HG03469 (cell line): ENCODE measurements around the gene RPS6KA4.

Source experiments
- ATAC-seq: cut with Tn5 transposase; IDR thresholded peaks from one replicate; pipeline ENCODE4 v1.9.1; 2021; ENCODE audit warnings: mild to moderate bottlenecking, moderate library complexity, moderate number of reproducible peaks; ENCODE audit not compliant: unreplicated experiment

Gene RPS6KA4

DNA sequence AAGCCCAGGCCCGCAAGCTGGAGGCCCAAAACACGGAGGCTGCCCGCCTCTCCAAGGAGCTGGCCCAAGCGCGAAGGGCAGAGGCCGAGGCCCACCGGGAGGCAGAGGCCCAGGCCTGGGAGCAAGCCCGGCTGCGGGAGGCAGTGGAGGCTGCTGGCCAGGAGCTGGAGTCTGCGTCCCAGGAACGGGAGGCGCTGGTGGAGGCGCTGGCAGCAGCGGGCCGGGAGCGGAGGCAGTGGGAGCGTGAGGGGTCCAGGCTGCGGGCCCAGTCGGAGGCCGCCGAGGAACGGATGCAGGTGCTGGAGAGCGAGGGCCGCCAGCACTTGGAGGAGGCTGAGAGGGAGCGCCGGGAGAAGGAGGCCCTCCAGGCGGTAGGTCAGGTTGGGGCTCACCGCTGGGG lies 14.2 kb upstream of the RPS6KA4 start:
- no peak for ATAC-seq

DNA sequence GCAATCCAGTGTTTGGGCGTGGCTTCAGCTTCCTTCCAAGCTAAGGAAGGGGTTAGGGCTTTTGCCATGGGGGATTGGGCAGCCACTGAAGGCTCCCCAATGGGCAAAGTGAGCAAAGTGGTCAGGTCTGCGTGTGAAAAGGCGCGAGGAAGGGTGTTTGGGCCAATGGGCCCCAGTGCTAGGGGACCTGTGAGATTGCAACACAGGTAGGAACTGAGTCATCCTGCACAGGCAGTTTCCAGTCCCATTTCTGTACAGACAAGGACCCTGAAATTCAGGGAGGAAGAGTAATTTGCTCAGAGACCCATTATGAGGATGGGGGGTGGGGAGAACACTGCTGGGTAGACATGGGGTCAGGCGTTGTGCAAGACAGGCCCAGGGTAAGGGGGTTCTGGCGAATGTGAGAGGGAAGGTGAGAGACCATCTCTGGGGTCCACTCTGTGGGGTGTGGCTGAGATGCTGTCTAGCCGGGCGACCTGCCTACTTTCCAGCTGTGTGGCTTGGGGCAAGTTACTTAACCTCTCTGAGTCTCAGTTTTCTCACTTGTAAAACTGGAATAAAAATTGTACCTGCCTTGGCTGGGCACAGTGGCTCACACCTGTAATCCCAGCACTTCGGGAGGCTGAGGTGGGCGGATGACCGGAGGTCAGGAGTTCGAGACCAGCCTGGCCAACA lies 11.6 kb upstream of the RPS6KA4 start:
- ATAC-seq = no peak

DNA sequence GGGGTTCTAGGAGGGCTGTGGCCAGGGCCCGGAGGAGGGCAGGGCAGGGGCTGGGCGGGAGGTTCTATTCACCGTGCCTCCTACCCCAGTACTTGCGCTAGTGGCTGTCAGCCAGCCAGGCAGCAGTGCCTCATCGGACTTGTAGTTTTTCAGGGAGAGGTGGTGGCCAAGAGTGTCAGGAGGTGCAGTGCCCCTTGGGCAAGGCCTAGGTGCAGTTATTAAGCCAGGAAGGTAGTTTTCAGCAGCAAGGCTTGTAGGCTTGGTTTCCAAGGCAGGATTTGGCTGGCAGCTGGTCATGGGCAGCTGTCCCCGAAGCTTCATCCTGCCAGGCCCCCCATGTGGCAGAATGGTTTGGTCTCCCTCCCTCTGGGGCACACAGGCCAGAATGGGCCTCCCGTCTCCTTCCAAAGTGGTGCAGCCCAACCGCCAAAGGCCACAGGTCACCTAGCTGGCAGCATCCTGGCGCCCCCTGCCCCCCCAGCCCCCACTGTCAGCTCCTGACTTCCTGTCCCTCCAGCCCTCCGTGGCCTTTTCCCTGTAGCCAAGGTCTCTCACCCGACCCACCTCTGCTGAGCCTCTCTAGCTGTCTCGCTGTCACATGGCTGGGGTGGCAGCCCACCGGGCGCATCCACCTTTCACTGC lies 10.5 kb upstream of the RPS6KA4 start:
- ATAC-seq = no peak

DNA sequence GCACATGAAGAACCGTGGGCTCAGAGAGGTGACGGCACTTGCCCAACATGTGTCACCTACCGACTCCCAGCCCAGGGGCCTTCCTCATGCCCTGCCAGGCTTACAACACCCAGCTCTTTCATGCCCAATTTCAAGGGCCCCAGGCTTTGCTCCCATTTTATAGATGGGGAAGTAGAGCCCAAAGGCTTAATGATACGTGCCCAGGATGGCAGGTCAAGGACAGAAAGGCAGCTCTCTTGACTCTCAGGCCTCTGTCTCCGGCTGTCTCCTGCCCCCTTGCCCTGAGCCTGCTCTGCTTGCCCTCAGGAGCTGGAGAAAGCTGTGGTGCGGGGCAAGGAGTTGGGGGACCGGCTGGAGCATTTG lies 10.0 kb upstream of the RPS6KA4 start:
- no peak for ATAC-seq

DNA sequence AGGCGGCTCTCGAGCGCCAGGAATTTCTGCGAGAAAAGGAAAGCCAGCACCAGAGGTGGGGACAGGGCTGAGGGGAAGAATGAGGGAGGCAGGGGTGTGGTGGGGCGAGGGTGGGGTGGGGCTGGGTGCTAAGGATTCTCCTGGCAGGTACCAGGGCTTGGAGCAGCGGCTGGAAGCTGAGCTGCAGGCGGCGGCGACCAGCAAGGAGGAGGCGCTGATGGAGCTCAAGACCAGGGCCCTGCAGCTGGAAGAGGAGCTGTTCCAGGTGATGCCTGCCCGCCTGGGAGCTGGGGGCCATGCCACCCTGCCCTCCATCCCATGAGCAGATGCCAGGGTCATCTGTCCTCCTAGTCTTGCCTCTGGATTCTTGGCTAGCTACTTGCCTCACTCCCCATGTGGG lies 9.6 kb upstream of the RPS6KA4 start:
- ATAC-seq = no peak

DNA sequence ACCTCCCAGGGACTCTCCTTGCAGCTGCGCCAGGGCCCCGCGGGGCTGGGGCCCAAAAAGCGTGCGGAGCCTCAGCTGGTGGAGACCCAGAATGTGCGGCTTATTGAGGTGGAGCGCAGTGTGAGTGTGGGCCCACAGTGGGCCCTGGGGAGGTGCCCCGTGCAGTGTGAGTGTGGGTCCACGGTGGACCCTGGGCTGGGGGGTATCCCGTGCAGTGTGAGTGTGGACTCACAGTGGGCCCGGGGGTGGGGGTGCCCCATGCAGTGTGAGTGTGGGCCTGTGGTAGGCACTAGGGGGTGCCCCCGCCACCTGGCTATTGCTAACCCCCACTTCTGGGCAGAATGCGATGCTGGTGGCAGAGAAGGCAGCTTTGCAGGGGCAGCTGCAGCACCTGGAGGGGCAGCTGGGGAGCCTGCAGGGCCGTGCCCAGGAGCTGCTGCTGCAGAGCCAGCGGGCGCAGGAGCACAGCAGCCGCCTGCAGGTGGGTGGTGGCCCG lies 7.8 kb upstream of the RPS6KA4 start:
- ATAC-seq = no peak

DNA sequence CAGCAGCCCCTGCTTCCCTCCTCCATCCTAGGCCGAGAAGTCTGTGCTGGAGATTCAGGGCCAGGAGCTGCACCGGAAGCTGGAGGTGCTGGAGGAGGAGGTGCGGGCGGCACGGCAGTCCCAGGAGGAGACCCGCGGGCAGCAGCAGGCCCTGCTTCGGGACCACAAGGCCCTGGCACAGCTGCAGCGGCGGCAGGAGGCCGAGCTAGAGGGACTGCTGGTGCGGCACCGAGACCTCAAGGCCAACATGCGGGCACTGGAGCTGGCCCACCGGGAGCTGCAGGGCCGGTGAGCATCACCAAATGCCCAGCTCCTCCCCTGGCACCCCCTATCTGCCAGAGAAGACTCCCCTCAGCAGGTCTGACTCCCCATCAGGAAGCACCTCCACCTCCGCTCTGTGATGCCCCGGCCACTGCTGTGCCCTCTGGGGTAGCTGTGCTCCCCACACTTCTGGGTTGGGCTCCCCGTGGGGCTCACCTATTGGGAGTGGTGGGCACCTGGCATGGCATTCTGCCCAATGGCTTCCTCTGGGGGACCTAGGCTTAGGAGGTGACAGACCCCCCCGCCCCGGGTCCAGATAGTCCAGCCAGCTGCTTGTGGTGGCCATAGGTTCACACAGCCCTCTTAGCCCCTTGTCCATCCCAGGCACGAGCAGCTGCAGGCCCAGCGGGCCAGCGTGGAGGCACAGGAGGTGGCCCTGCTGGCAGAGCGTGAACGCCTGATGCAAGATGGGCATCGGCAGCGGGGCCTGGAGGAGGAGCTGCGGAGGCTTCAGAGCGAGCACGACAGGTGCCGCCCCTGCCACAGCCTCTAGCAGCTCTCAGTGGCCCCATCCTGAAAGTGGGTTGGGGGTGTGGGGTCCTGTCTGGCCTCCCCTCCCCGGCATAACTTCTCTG lies 6.6 kb upstream of the RPS6KA4 start:
- ATAC-seq = no peak

DNA sequence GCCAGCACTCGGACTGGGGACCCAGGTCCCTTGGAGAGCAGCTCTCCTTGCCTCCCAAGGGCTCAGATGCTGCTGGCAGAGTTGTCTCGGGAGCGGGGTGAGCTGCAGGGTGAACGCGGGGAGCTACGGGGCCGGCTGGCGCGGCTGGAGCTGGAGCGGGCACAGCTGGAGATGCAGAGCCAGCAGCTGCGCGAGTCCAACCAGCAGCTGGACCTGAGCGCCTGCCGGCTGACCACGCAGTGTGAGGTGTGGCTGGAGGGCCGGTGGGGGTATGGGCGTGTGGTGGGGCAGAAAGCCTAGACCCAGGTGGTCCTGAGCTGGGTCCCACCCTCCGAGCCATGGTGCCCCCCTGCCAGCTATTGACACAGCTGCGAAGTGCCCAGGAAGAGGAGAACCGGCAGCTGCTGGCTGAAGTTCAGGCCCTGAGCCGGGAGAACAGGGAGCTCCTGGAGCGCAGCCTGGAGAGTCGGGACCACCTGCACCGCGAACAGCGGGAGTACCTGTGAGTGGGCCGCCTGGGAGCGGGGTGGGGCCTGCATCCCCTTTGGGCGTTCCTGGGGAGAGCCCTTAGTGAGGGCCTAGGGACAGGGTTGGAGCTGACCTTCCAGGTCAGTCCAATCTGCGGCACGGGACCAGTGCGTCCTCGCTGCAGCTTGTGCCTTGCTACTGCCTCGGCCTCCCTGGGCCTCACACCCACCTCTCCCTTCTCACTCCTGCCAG lies 5.8 kb upstream of the RPS6KA4 start:
- ATAC-seq = no peak

DNA sequence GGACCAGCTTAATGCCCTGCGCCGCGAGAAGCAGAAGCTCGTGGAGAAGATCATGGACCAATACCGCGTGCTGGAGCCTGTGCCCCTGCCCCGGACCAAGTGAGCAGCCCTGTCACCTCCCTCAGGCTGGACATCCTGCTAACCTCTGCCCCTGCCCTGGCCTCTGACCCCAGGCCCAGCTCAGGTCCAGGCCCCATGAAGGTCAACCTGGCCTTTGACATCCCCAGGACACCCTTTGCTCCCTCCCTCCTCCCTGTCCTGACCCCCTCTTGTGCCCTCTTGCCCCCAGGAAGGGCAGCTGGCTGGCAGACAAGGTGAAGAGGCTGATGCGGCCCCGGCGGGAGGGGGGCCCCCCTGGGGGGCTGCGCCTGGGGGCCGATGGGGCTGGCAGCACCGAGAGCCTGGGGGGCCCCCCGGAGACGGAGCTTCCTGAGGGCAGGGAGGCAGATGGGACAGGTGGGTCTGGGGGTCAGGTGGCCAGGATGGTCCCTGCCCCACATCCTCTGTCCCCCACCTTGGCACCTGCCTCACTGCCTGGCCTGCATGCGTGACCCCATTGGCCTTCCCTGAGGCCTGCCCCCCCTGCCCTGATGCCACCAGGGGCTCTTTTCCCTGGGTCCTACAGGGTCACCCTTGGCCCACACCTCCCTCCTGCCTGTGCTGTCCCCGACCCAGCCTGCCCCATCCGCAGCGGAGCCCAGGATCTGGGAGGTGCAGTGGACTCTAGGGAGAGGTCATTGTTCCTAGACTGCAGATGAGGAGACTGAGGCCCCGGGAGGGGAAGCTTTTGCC lies 5.1 kb upstream of the RPS6KA4 start:
- ATAC-seq = no peak

DNA sequence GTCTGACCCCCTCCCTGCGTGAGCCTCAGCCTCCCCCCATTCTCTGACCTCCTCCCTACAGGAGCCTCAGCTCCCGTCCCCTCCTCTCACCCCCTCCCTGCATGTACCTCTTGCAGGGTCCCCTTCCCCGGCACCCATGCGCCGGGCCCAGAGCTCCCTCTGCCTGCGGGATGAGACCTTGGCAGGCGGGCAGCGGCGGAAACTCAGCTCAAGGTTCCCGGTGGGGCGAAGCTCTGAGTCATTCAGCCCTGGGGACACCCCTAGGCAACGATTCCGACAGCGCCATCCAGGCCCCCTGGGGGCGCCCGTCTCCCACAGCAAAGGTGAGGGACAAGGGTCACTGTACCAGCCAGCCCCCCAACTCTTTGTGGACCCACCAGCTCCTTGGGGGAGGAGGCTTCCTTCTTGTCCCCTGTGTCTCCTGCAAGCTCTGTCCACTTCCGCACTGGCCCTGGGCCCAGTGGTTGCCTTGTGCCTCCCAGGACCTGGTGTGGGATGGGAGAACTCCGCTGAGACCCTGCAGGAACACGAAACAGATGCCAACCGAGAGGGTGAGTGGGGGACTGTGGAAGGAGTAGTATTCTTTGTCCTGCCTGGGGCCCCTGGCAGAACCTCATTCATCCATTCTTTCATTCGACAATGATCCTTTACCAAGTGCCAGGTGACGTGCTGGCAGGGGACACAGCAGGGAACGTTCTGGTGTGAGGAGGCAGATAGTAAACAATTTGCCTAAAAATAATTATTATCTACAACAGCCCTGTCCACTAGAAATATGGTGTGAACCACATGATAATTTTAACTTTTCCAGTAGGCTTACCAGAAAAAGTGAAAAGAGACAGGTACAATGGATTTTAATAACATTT lies 3.7 kb upstream of the RPS6KA4 start:
- ATAC-seq = no peak

DNA sequence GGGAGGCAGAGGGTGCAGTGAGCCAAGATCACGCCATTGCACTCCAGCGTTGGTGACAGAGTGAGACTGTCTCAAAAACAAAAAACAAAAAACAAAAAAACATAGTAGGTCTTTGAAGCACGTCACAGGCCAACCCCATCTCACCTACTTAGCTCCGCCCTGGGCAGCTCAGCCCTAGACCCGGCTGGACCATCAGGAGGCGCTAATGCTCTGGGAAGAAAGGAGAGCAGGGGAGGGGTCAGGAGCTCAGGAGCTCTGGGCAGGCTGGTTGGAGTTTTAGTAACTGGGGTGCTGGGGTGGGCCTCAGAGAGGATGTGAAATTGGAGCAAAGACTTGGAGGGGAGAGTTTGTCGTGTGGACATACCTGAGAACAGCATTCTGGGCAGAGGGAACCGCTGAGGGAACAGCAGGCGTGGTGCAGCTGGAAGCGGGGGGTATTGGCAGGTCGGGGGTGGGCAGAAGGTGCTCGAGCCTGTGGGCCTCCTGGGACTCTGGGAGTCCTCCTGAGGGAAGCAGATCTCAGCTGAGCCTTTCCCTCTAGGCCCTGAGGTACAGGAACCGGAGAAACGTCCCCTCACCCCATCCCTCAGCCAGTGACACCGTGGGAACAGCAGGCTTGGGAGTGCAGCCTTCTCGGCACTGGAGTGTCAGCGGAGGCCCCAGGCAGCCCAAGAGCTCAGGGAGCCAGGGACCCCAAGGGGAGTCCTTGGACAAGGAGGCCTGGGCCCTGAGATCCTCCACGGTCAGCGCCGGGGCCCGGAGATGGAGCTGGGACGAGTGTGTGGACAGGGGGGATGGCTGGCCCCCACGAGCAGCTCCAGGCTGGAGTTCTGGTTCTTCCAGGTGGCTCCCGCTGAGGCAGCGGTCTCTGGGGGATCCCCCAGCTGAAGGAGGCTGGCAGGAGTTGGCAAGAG lies 2.2 kb upstream of the RPS6KA4 start:
- no peak for ATAC-seq

DNA sequence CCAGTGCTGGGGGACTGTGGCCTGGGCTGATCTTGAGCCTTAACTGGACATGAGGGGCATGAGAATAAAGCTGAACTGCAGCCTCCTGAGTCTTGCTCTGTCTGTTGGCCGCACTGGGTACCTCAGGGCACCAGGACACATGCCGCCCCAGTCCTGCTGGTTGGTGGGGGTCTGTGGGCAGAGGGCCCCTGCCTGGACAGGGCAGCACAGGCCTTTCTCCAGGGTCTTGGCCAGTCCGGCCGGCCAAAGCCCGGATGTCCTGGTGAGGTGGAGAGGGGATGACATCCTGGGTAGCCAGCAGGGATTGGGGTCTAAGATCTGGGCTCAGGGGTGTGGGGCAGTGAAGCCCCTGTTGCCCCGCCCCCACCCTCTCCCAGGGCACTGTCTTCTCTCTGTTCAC lies 1.5 kb upstream of the RPS6KA4 start:
- ATAC-seq = no peak

DNA sequence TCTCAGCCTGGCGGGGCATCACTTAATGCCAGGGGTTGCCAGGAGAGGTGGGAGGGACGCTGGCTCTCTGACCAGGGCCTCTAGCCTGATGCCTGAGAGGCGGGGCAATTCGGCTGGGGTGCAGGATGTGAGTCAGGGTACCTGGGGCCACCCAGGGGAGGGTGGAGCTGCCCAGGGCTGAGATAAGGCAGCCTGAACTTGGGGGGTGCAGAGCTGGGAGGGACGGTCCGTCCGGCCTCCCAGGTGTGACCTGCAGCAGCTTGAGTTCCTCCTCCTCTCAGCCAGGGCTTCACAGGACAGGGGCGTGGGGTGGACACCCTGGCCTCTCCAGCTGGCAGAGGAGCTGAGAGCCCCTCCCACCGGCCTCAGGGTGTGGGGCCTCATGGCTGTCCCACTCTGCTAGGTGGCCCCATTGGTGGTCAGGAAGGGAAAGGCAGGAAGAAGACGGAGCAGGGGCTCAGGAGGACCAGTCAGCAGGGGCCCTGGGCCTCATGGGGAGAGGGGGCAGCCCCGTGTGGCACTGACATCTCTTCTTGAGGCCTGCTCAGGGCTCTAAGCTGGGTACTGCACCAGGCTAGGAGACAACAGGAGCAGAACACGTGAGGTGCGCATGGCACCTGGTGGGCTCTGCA lies 942 bp upstream of the RPS6KA4 start:
- no peak for ATAC-seq

DNA sequence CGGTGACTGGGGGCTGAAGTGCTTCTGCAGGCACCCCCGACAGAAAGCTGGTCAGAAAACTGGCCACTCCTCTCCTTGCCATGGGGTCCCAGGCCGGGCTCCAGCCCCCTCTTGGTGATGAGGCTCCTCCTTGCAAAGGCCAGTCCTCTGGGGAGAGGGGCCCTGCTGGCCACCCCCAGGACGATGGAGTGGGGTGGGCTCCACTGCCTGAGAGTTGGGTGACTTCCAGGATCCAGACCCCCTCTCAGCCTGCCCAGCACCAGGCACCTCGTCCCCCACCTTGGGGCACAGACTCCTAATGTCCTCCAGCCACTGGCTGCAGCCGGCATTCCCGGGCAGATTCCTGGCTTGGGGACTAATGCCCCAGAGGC lies 441 bp upstream of the RPS6KA4 start:
- ATAC-seq = no peak

DNA sequence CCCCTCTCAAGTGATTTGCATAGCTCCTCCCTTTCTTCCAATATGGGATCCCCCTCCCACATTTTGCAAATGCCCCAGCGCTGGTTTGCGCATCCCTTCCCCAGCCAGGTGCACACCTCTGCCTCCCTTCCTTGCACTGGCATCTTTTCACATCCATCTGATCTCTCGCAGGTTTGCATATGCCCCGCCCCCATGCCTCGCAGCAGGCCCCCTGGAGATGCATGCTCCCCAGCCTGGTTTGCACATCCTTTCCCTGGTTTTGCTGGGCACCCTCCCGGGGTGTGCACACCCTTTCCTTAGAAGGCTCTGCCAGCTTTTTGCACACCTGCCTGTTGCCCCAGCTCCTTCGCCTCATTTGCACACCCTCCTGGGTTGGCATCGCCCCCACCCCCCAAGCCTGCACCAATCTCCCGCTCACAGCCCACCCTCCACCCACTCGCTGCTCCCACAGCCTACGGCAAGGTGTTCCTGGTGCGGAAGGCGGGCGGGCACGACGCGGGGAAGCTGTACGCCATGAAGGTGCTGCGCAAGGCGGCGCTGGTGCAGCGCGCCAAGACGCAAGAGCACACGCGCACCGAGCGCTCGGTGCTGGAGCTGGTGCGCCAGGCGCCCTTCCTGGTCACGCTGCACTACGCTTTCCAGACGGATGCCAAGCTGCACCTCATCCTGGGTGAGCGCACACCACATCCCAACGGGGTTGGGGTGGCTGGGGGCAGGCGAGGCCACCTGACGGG lies 917 bp downstream of the RPS6KA4 start:
- no peak for ATAC-seq

DNA sequence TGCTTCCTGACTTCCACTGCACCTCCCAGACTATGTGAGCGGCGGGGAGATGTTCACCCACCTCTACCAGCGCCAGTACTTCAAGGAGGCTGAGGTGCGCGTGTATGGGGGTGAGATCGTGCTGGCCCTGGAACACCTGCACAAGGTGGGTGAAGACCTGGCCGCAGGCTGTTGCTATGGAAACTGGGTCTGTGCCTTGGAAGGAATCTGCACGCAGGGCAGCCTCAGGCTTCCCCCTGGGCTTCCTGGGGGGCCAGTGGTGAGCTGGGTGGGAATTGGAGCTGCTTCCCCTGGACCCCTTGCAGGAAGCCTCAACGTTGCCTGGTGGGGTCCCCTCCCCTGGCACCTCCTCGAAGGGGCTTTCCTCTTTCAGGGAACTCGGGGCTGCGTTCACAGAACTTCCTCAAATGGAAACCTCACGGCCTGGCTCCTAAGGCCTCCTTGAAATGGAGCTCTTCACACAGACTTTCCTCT lies 1.5 kb downstream of the RPS6KA4 start:
- no peak for ATAC-seq

DNA sequence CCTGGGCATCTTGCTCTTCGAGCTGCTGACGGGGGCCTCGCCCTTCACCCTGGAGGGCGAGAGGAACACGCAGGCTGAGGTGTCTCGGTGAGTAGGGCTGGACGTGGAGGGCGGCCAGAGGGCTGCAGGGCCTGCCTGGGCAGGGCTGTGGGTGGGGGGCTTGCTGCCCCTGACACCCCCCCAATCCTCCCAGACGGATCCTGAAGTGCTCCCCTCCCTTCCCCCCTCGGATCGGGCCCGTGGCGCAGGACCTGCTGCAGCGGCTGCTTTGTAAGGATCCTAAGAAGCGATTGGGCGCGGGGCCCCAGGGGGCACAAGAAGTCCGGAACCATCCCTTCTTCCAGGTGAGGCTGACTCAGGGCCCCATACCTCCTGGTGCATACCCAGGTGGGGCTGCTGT lies 2.7 kb downstream of the RPS6KA4 start:
- ATAC-seq = no peak
